Gastroesophageal sphincter (tissue), 4 donors: ENCODE results near the gene ITCH. TPM values are rescaled to one million over a fixed set of nuclear protein-coding genes. Genes with fewer than 3 reads are reported as not detected.
"Not testable (repeated sequence)": the region's sequence is repeated elsewhere in the genome, so short reads cannot be mapped to it uniquely, and the experiment has no call there.

Experiments used
- ATAC-seq: fragments of 150-250 bp; one replicate; pipeline ENCODE4 v1.9.1; 2016; ENCODE audit warnings: mild to moderate bottlenecking, moderate library complexity
- H3K27ac ChIP-seq, 4 donors: fragments of 200-600 bp; sonication (generic) in 3 of 4; 1 replicate in 3 of 4; 2 replicates in 1 of 4; pipeline ENCODE4 v1.5.1; 2016 to 2019
- H3K27me3 ChIP-seq: fragments of 200-600 bp; sonication (generic); one replicate; pipeline ENCODE4 v1.5.1; 2019
- H3K36me3 ChIP-seq, 2 donors: fragments of 200-600 bp; sonication (generic); one replicate each; pipeline ENCODE4 v1.5.1; 2019; ENCODE audit warnings: control low read depth in 1 of 2
- H3K4me1 ChIP-seq, 3 donors: fragments of 200-600 bp; sonication (generic); 1 replicate in 2 of 3; 2 replicates in 1 of 3; pipeline ENCODE4 v1.5.1; 2016 to 2019; ENCODE audit warnings: control low read depth in 2 of 3
- H3K4me3 ChIP-seq, 2 donors: fragments of 200-600 bp; sonication (generic); one replicate each; pipeline ENCODE4 v1.5.1; 2019; ENCODE audit warnings: mild to moderate bottlenecking in 1 of 2, moderate library complexity in 1 of 2
- H3K9me3 ChIP-seq, 3 donors: fragments of 200-600 bp; sonication (generic); one replicate each; pipeline ENCODE4 v1.5.1; 2017 to 2019; ENCODE audit warnings: control low read depth in 2 of 3
- EP300 ChIP-seq: sonication (generic); formaldehyde crosslinking; IDR thresholded peaks from one replicate; pipeline ENCODE4 v1.6.1; 2017; ENCODE audit warnings: antibody characterized with exemption, mild to moderate bottlenecking
- POLR2A ChIP-seq, 2 donors: fragments of 450-650 bp; IDR thresholded peaks; one replicate each; pipeline ENCODE4 v1.6.1; 2017; ENCODE audit warnings: antibody characterized with exemption in 2 of 2, mild to moderate bottlenecking in 2 of 2, moderate library complexity in 1 of 2
- POLR2AphosphoS5 ChIP-seq: sonication (generic); formaldehyde crosslinking; IDR thresholded peaks from one replicate; pipeline ENCODE4 v1.6.1; 2017; ENCODE audit warnings: antibody characterized with exemption
- WGBS, 2 donors: methylation state at CpG; one replicate each; pipeline ENCODE4 v1.1.5; 2018; ENCODE audit warnings: low coverage in 1 of 2; 5-methylcytosine and 5-hydroxymethylcytosine counted together
- total RNA-seq, 4 donors: library from RNA; depleted of rRNA; stranded (reverse); fragments of >200 nt; gene quantifications; one replicate each; pipeline ENCODE4 v1.1.0, GENCODE V29; 2016
- TF ChIP-seq, protein P1 (sequence below), 4 experiments: fragments of 200-600 bp in 2 of 4; fragments of 450-650 bp in 2 of 4; sonication (generic) in 1 of 4; IDR thresholded peaks; one replicate each; pipeline ENCODE4 v1.5.1; 2017 to 2019; ENCODE audit warnings: antibody characterized with exemption in 4 of 4, mild to moderate bottlenecking in 2 of 4, moderate library complexity in 2 of 4

Gene ITCH
- total RNA-seq, 4 donors from 2014 or later = 59.5 to 75.5 (median 65.1) TPM

DNA sequence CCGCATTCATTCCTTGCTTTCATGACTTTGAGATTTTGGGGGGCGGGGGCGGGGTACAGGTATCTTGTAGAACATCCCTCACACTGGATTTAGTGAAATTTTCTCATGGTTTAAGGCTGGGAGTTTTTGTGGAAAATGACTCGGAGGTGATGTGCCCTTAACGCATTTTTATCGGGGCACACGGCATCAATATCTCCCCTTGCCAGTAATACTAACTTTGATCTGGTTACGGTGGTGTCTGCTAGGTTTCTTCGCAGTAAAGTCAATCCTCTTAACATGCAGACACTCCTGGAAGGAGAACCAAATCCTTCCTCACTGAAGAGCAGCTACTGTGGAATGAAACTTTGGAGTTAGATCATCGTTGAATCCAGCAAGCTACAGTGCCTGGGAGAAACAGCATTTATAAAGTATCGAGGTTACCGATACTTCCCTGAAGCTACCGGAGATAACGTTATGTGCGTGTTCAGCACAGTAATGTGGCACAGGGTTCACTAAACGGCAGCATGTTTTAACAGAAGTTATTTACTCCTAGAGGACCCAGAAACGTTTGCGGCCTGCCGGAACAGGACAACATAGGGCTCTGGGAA is 151.9 kb downstream of the ITCH start:
- Histone ChIP-seq H3K27me3 (no peaks in the 10 kb centered on the region), H3K9me3 (no peaks in the 10 kb centered on the region), H3K4me1 (peaks cover 0 to 56% (median 15%) of the 10 kb centered on the region in 3 donors), H3K36me3 (peaks cover 0 to 26% of the 10 kb centered on the region in 2 donors), H3K4me3 (peak overlapping the region; percentile 69 to 79), H3K27ac (peak overlapping the region; percentile 64 to 96 (median 94))
- ATAC-seq = no peak
- no peak for TF ChIP-seq POLR2AphosphoS5
- no peak for TF ChIP-seq EP300
- TF ChIP-seq, protein P1, sequence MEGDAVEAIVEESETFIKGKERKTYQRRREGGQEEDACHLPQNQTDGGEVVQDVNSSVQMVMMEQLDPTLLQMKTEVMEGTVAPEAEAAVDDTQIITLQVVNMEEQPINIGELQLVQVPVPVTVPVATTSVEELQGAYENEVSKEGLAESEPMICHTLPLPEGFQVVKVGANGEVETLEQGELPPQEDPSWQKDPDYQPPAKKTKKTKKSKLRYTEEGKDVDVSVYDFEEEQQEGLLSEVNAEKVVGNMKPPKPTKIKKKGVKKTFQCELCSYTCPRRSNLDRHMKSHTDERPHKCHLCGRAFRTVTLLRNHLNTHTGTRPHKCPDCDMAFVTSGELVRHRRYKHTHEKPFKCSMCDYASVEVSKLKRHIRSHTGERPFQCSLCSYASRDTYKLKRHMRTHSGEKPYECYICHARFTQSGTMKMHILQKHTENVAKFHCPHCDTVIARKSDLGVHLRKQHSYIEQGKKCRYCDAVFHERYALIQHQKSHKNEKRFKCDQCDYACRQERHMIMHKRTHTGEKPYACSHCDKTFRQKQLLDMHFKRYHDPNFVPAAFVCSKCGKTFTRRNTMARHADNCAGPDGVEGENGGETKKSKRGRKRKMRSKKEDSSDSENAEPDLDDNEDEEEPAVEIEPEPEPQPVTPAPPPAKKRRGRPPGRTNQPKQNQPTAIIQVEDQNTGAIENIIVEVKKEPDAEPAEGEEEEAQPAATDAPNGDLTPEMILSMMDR (IDR thresholded peaks at IDR 0.05) = no peak
- no peak for TF ChIP-seq POLR2A (IDR thresholded peaks at IDR 0.05)
- 30% methylated on average over 14 of the region's 19 CpGs; no CpG with 5 or more reads in 1 of the 2 donors for WGBS, 2 donors

DNA sequence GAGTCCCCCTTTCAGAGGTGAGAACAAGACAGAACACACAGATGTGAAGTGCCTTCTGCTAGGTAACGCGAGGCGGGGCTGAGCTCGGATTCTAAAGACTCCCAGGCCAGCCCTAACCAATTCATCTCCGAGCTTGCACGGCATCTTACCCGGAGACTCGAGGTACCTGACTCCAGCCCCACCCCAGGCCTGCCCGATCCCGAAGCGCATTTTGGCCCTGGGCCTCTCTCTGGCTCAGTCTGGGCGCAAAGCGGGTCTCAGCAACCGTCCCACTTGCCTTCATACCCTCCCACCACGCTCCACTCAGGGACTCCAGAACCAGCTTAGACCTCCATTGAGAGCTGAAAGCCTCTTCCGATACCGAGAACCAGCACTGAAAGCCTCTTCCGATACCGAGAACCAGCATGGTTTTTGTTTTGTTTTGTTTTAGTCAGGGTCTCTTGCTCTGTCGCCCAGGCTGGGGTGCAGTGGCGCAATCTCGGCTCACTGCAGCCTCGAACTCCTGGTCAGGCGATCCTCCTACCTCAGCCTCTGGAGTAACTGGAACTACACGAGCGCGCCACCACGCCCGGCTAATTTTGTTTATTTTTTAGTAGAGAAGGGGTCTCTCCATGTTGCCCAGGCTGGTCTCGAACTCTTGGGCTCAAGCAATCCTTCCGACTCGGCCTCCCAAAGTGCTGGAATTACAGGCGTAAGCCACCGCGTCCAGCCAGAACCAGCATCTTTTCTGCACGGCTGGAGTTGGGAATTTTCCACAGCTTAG is 152.6 kb downstream of the ITCH start:
- Histone ChIP-seq H3K9me3 (no peaks in the 10 kb centered on the region), H3K27me3 (no peaks in the 10 kb centered on the region), H3K36me3 (peaks cover 0 to 29% of the 10 kb centered on the region in 2 donors), H3K27ac (peak overlapping the region; percentile 64 to 96 (median 94)), H3K4me1 (peaks cover 0 to 63% (median 15%) of the 10 kb centered on the region in 3 donors), H3K4me3 (peak overlapping the region; percentile 69 to 79)
- WGBS, 2 donors = 2 to 3% methylated on average over 18 to 19 of the region's 36 CpGs
- ATAC-seq = peak; percentile 13
- TF ChIP-seq, protein P1 (IDR thresholded peaks at IDR 0.05) = peak in 1 of 4 experiments; percentile 2
- TF ChIP-seq POLR2A (IDR thresholded peaks at IDR 0.05) (no peak), POLR2AphosphoS5 (no peak), EP300 (no peak)

- Histone ChIP-seq H3K27ac (peak within 1 kb of the TSS; percentile 64 to 96 (median 94)), H3K9me3 (no peaks in the 10 kb centered on the region), H3K27me3 (no peaks in the 10 kb centered on the region), H3K4me3 (peak within 1 kb of the TSS; percentile 69 to 79), H3K4me1 (peaks cover 0 to 71% (median 15%) of the 10 kb centered on the region in 3 donors), H3K36me3 (peaks cover 0 to 32% of the 10 kb centered on the region in 2 donors)
- peak; percentile 97 for ATAC-seq
- TF ChIP-seq, protein P1 (IDR thresholded peaks at IDR 0.05) = peak in 1 of 4 experiments; percentile 1
- TF ChIP-seq POLR2AphosphoS5 (peak; percentile 96), POLR2A (IDR thresholded peaks at IDR 0.05) (peak; percentile 84 to 88), EP300 (no peak)
- WGBS, 2 donors = 2 to 3% methylated on average over 8 to 11 of the region's 59 CpGs
Observed at GRCh38 chr20:34516247-34517113, 153.4 kb downstream of the ITCH start, which contains the start of gene DYNLRB1. DYNLRB1 (plus strand) TSS chr20:34516422; CDS start chr20:34516459, 37 bp downstream.

- no peaks in the 10 kb centered on the region for H3K9me3 ChIP-seq
- no peak for ATAC-seq
- H3K27me3 ChIP-seq = no peaks in the 10 kb centered on the region
- H3K4me1 ChIP-seq = peaks cover 0 to 78% (median 15%) of the 10 kb centered on the region in 3 donors
- 0% methylated on average over 3 of the region's 3 CpGs for WGBS, 2 donors
- H3K36me3 ChIP-seq = peaks cover 0 to 29% of the 10 kb centered on the region in 2 donors
- peak overlapping the region; percentile 64 to 96 (median 94) for H3K27ac ChIP-seq
- peak overlapping the region; percentile 69 to 79 for H3K4me3 ChIP-seq
- TF ChIP-seq, protein P1 (IDR thresholded peaks at IDR 0.05) = no peak
- TF ChIP-seq POLR2AphosphoS5 = no peak
- TF ChIP-seq EP300 = no peak
- TF ChIP-seq POLR2A (IDR thresholded peaks at IDR 0.05) = no peak
Observed at GRCh38 chr20:34517114-34517505, 154.0 kb downstream of the ITCH start.

GRCh38 chr20:34518863-34519262 is 155.8 kb downstream of the ITCH start:
- not testable (repeated sequence) for H3K27ac ChIP-seq, H3K4me3 ChIP-seq, H3K9me3 ChIP-seq, ATAC-seq, H3K27me3 ChIP-seq
- Histone ChIP-seq H3K4me1 (peaks cover 0 to 92% (median 22%) of the 10 kb centered on the region in 3 donors), H3K36me3 (peaks cover 0 to 24% of the 10 kb centered on the region in 2 donors)
- WGBS, 2 donors = 91% methylated on average over 6 to 7 of the region's 7 CpGs

DNA sequence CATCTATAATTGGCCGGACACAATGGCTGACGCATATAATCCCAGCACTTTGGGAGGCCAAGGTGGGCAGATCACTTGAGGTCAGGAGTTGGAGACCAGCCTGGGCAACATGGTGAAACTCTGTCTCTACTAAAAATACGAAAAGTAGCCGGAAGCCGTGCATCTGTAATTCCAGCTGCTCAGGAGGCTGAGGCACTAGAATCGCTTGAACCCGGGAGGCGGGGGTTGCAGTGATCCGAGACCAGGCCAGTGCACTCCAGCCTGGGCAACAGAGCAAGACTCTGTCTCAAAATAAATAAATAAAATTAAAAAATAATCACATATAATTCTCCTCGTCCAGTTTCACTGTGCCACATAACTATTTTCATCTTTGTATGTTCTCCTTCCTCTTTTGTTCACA is 156.8 kb downstream of the ITCH start:
- WGBS, 2 donors = 74 to 75% methylated on average over 10 of the region's 10 CpGs
- H3K27me3 ChIP-seq, H3K27ac ChIP-seq, H3K4me3 ChIP-seq, H3K9me3 ChIP-seq, ATAC-seq: not testable (repeated sequence)
- Histone ChIP-seq H3K36me3 (peaks cover 0 to 24% of the 10 kb centered on the region in 2 donors), H3K4me1 (peaks cover 0 to 92% (median 26%) of the 10 kb centered on the region in 3 donors)
